Right lobe of liver (tissue), 6 donors: ENCODE measurements around the gene SLC25A44. TPM values are rescaled to one million over a fixed set of nuclear protein-coding genes. Genes with fewer than 3 reads are reported as not detected.

Experiments used
- ATAC-seq, 4 donors: fragments of 200-7000 bp; cut with Tn5 transposase; one replicate each; pipeline ENCODE4 v1.9.1; 2020; ENCODE audit warnings: mild to moderate bottlenecking in 4 of 4, moderate library complexity in 4 of 4
- DNase-seq, 3 donors: peaks; one replicate each; pipeline ENCODE4 v3.0.0-alpha.2; 2020
- H3K27ac ChIP-seq, 3 donors: fragments of 200-600 bp; one replicate each; pipeline ENCODE4 v1.8.0; 2022
- H3K27me3 ChIP-seq, 2 donors: fragments of 200-600 bp; one replicate each; pipeline ENCODE4 v1.8.0; 2022
- H3K36me3 ChIP-seq, 4 donors: fragments of 200-600 bp; sonication (generic) in 1 of 4; one replicate each; pipeline versions ENCODE4 v1.5.1 to v1.8.0; 2017 to 2022; ENCODE audit warnings: control low read depth in 1 of 4
- H3K4me1 ChIP-seq, 4 donors: fragments of 200-600 bp; sonication (generic) in 1 of 4; one replicate each; pipeline versions ENCODE4 v1.5.1 to v1.8.0; 2017 to 2022; ENCODE audit warnings: control low read depth in 1 of 4
- H3K4me3 ChIP-seq, 3 donors: fragments of 200-600 bp; one replicate each; pipeline ENCODE4 v1.8.0; 2022
- H3K9me3 ChIP-seq, 4 donors: fragments of 200-600 bp; sonication (generic) in 1 of 4; one replicate each; pipeline versions ENCODE4 v1.5.1 to v1.8.0; 2017 to 2022; ENCODE audit warnings: control low read depth in 1 of 4
- POLR2A ChIP-seq: fragments of 450-650 bp; IDR thresholded peaks from one replicate; pipeline ENCODE4 v1.6.1; 2017; ENCODE audit warnings: antibody characterized with exemption, mild to moderate bottlenecking
- WGBS: methylation state at CpG from one replicate; pipeline ENCODE4 v1.1.6; 2018; ENCODE audit warnings: low coverage, low lambda C conversion rate; ENCODE audit not compliant: insufficient coverage; ENCODE audit errors: missing lambda C conversion rate; 5-methylcytosine and 5-hydroxymethylcytosine counted together
- intact Hi-C, 2 donors: fragments of 100-400 bp; cut with DNase I; formaldehyde crosslinking; loops; one replicate each; pipeline versions ENCODE4 v1.11.2 to v1.14.1; 2022
- total RNA-seq, 6 experiments: library from RNA; depleted of rRNA in 2 of 6; stranded (reverse); fragments of >200 nt in 2 of 6; fragmentation: NEBNext Ultra II Directional in 3 of 6; extraction: Animal tissue kit (Norgen Biotek cat#: 25700) in 3 of 6; gene quantifications; one replicate each; pipeline versions ENCODE4 v1.1.0 to v1.2.4, GENCODE V29; 2016 to 2023
- TF ChIP-seq, protein P1 (sequence below), 4 donors: fragments of 200-600 bp in 3 of 4; fragments of 450-650 bp in 1 of 4; IDR thresholded peaks; one replicate each; pipeline versions ENCODE4 v1.5.1 to v1.8.0; 2016 to 2022; ENCODE audit warnings: antibody characterized with exemption in 4 of 4, mild to moderate bottlenecking in 2 of 4
- donor health status: DM: no; HTN: yes; CAD: no.
- donor health status: DM: no; HTN: no; CAD: no.
- donor health status: DM: no; HTN: no; CAD: no.
- donor health status: DM: no; HTN: yes; CAD: no.
- donor health status: DM: no; HTN: yes; CAD: no.

The SLC25A44 gene
- total RNA-seq, 6 experiments from 2014 or later: 19.1 to 30.5 (median 20.0) TPM

DNA sequence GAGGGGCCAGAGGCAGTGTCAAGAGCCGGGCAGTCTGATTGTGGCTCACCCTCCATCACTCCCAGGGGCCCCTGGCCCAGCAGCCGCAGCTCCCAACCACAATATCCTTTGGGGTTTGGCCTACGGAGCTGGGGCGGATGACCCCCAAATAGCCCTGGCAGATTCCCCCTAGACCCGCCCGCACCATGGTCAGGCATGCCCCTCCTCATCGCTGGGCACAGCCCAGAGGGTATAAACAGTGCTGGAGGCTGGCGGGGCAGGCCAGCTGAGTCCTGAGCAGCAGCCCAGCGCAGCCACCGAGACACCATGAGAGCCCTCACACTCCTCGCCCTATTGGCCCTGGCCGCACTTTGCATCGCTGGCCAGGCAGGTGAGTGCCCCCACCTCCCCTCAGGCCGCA lies 48.0 kb downstream of the SLC25A44 start, which contains the start of gene BGLAP:
TSS of gene BGLAP (plus strand) at position 259 of the 400 bp plus-strand sequence. CDS start at position 307, 48 bp downstream.
- 80% methylated on average over 1 of the region's 14 CpGs for WGBS
- intact Hi-C loops: loop anchor here in 1 of 2 donors (10.0 kb wide), 1 partner anchor 107 kb away; no protein-coding TSS in a partner anchor
- Histone ChIP-seq H3K27ac (no peak within 1 kb of the TSS), H3K36me3 (peaks cover 0 to 27% (median 12%) of the 10 kb centered on the region in 4 donors), H3K4me1 (peaks cover 0 to 10% (median 0%) of the 10 kb centered on the region in 4 donors), H3K27me3 (no peaks in the 10 kb centered on the region), H3K9me3 (no peaks in the 10 kb centered on the region), H3K4me3 (no peak within 1 kb of the TSS)
- ATAC-seq (no peak), DNase-seq (no peak)
- no peak for TF ChIP-seq POLR2A
- TF ChIP-seq, protein P1, sequence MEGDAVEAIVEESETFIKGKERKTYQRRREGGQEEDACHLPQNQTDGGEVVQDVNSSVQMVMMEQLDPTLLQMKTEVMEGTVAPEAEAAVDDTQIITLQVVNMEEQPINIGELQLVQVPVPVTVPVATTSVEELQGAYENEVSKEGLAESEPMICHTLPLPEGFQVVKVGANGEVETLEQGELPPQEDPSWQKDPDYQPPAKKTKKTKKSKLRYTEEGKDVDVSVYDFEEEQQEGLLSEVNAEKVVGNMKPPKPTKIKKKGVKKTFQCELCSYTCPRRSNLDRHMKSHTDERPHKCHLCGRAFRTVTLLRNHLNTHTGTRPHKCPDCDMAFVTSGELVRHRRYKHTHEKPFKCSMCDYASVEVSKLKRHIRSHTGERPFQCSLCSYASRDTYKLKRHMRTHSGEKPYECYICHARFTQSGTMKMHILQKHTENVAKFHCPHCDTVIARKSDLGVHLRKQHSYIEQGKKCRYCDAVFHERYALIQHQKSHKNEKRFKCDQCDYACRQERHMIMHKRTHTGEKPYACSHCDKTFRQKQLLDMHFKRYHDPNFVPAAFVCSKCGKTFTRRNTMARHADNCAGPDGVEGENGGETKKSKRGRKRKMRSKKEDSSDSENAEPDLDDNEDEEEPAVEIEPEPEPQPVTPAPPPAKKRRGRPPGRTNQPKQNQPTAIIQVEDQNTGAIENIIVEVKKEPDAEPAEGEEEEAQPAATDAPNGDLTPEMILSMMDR (IDR thresholded peaks at IDR 0.05): no peak

DNA sequence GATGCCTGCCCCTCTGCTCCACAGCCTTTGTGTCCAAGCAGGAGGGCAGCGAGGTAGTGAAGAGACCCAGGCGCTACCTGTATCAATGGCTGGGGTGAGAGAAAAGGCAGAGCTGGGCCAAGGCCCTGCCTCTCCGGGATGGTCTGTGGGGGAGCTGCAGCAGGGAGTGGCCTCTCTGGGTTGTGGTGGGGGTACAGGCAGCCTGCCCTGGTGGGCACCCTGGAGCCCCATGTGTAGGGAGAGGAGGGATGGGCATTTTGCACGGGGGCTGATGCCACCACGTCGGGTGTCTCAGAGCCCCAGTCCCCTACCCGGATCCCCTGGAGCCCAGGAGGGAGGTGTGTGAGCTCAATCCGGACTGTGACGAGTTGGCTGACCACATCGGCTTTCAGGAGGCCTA lies 48.8 kb downstream of the SLC25A44 start:
- TF ChIP-seq POLR2A: no peak
- TF ChIP-seq, protein P1 (IDR thresholded peaks at IDR 0.05): no peak
- Histone ChIP-seq H3K4me3 (no peak overlapping the region), H3K27ac (no peak overlapping the region), H3K4me1 (peaks cover 0 to 10% (median 0%) of the 10 kb centered on the region in 4 donors), H3K9me3 (no peaks in the 10 kb centered on the region), H3K36me3 (peaks cover 0 to 20% (median 8%) of the 10 kb centered on the region in 4 donors), H3K27me3 (no peaks in the 10 kb centered on the region)
- ATAC-seq: no peak
- intact Hi-C loops: loop anchor here in 1 of 2 donors (10.0 kb wide), 1 partner anchor 108 kb away; no protein-coding TSS in a partner anchor
- DNase-seq: no peak
- WGBS: 100% methylated on average over 1 of the region's 10 CpGs

DNA sequence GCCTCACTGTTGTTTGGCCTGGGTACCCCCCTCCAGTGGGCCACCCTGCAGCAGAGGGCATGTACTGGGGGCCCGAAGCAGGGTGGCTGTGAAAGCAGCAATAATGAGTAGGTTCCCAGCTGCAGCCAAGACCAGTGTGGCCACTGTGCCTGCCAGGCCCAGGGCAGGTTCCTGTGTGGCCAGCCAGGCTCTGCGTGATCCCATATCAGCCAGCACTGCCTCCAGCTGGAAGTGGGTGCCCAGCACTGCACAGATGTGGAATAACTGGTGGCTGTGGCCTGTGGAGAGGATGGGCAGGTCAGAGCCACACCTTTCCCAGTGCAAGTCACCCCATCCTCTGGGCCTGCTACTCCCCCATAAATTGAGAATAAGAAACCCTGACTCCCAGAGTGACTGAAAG lies 50.2 kb downstream of the SLC25A44 start:
- Histone ChIP-seq H3K9me3 (no peaks in the 10 kb centered on the region), H3K4me3 (no peak overlapping the region), H3K4me1 (peaks cover 0 to 10% (median 0%) of the 10 kb centered on the region in 4 donors), H3K36me3 (peaks cover 0 to 8% (median 3%) of the 10 kb centered on the region in 4 donors), H3K27me3 (no peaks in the 10 kb centered on the region), H3K27ac (no peak overlapping the region)
- intact Hi-C loops: loop anchor here in 1 of 2 donors (10.0 kb wide), 1 partner anchor 109 kb away; no protein-coding TSS in a partner anchor
- TF ChIP-seq, protein P1 (IDR thresholded peaks at IDR 0.05): no peak
- TF ChIP-seq POLR2A: no peak
- ATAC-seq (peak in 2 of 4 donors; percentile 13 to 18), DNase-seq (no peak)
- WGBS: no CpG with 5 or more reads among the region's 2 CpGs

GRCh38 chr1:156244712-156245111 lies 50.8 kb downstream of the SLC25A44 start:
- Histone ChIP-seq H3K9me3 (no peaks in the 10 kb centered on the region), H3K4me1 (peaks cover 0 to 10% (median 0%) of the 10 kb centered on the region in 4 donors), H3K27ac (no peak overlapping the region), H3K36me3 (peaks cover 0 to 5% (median 1%) of the 10 kb centered on the region in 4 donors), H3K27me3 (no peaks in the 10 kb centered on the region), H3K4me3 (no peak overlapping the region)
- WGBS: no CpG with 5 or more reads among the region's 17 CpGs
- no peak for DNase-seq
- ATAC-seq: no peak
- no peak for TF ChIP-seq POLR2A
- intact Hi-C loops: loop anchor here in 1 of 2 donors (10.0 kb wide), 1 partner anchor 110 kb away; no protein-coding TSS in a partner anchor
